OCI-LY1 (cell line): ENCODE measurements around the gene USP36.

ENCODE experiments used
- H2AFZ ChIP-seq: fragments of 200-600 bp; sonication (generic), shearing (Covaris generic); 2 replicates; pipeline ENCODE4 v1.6.0; 2014; ENCODE audit warnings: antibody characterized with exemption, mild to moderate bottlenecking, low read length
- H3F3A ChIP-seq: fragments of 200-600 bp; sonication (generic), shearing (Covaris generic); 2 replicates; pipeline ENCODE4 v1.6.0; 2014; ENCODE audit warnings: mild to moderate bottlenecking, antibody characterized with exemption, low read length, moderate library complexity; ENCODE audit not compliant: insufficient read depth
- H3K27ac ChIP-seq: fragments of 200-600 bp; sonication (generic); 2 replicates; pipeline ENCODE4 v1.5.1; 2014; ENCODE audit warnings: low read length, mixed run types, mild to moderate bottlenecking, low read depth; ENCODE audit not compliant: poor library complexity, severe bottlenecking
- H3K27me3 ChIP-seq: fragments of 200-600 bp; sonication (generic); 2 replicates; pipeline ENCODE4 v1.6.0; 2014; ENCODE audit warnings: antibody characterized with exemption, mild to moderate bottlenecking, low read length, moderate library complexity; ENCODE audit not compliant: insufficient read depth
- H3K36me3 ChIP-seq: fragments of 200-600 bp; sonication (generic); 2 replicates; pipeline ENCODE4 v1.6.1; 2014; ENCODE audit warnings: mild to moderate bottlenecking, antibody characterized with exemption, low read length, moderate library complexity, mixed read lengths; ENCODE audit not compliant: insufficient read depth
- H3K4me1 ChIP-seq: fragments of 200-600 bp; sonication (generic); 2 replicates; pipeline ENCODE4 v1.5.1; 2014; ENCODE audit warnings: mild to moderate bottlenecking, low read length, moderate library complexity; ENCODE audit not compliant: insufficient read depth, severe bottlenecking
- H3K4me2 ChIP-seq: fragments of 200-600 bp; sonication (generic), shearing (Covaris generic); 2 replicates; pipeline ENCODE4 v1.6.1; 2014; ENCODE audit warnings: low read length
- H3K4me3 ChIP-seq: fragments of 200-600 bp; sonication (generic); 2 replicates; pipeline ENCODE4 v1.5.1; 2014; ENCODE audit warnings: low read length, low read depth, mild to moderate bottlenecking, mixed read lengths; ENCODE audit not compliant: poor library complexity, severe bottlenecking
- H3K79me2 ChIP-seq: fragments of 200-600 bp; shearing (Covaris generic); 2 replicates; pipeline ENCODE4 v1.6.1; 2016; ENCODE audit warnings: mixed run types, low read length, mixed read lengths; ENCODE audit not compliant: insufficient read depth
- H3K9ac ChIP-seq: fragments of 200-600 bp; sonication (generic), shearing (Covaris generic); 2 replicates; pipeline ENCODE4 v1.6.1; 2014; ENCODE audit warnings: mild to moderate bottlenecking, low read length, mixed read lengths
- H3K9me2 ChIP-seq: fragments of 200-600 bp; sonication (generic), shearing (Covaris generic); 2 replicates; pipeline ENCODE4 v1.6.1; 2014; ENCODE audit warnings: low read depth, mild to moderate bottlenecking, low read length, mixed read lengths
- H3K9me3 ChIP-seq: fragments of 200-600 bp; shearing (Covaris generic); 2 replicates; pipeline ENCODE4 v1.6.1; 2014; ENCODE audit warnings: low read length, mixed read lengths
- H4K20me1 ChIP-seq: fragments of 200-600 bp; sonication (generic), shearing (Covaris generic); 2 replicates; pipeline ENCODE4 v1.6.0; 2016; ENCODE audit warnings: mild to moderate bottlenecking, low read length; ENCODE audit not compliant: insufficient read depth
- EZH2 ChIP-seq: fragments of 200-600 bp; sonication (generic), shearing (Covaris generic); IDR thresholded peaks from 2 replicates; pipeline ENCODE4 v1.8.0; 2017; ENCODE audit warnings: borderline replicate concordance, mixed run types, mild to moderate bottlenecking, antibody characterized with exemption, low read length, moderate library complexity, mixed read lengths
- TF ChIP-seq, protein P1 (sequence below): fragments of 200-600 bp; sonication (generic), shearing (Covaris generic); IDR thresholded peaks from 2 replicates; pipeline ENCODE4 v1.5.1; 2017; ENCODE audit warnings: mild to moderate bottlenecking, antibody characterized with exemption, low read length, moderate library complexity, mixed read lengths

The USP36 gene

DNA sequence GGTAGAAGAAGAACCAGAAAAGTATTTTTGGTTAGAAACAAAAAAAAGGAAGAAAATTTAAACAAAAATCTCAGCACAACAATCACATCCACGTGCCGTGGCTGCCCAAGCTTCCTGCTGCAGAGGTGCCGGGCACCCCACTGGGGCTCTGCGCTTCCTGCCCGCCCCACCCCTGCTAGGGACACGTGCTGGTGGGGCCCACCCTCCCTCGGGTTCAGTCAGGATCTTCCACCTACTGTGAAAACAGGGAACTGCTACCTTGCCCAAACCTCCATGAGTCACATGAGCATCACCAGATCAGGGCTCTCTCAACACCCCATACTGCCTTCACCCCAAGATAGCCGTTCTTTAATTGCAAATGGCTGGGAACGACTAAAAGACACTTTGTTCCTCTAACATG is 34.2 kb downstream of the USP36 start:
- peaks cover 91% of the 10 kb centered on the region for H3K36me3 ChIP-seq
- no peak overlapping the region for H3K27ac ChIP-seq
- H3F3A ChIP-seq: no peaks in the 10 kb centered on the region
- H2AFZ ChIP-seq: no peak overlapping the region
- no peak overlapping the region for H3K4me3 ChIP-seq
- H4K20me1 ChIP-seq: no peaks in the 10 kb centered on the region
- no peaks in the 10 kb centered on the region for H3K9me2 ChIP-seq
- no peak overlapping the region for H3K4me2 ChIP-seq
- TF ChIP-seq EZH2: no peak
- TF ChIP-seq, protein P1, sequence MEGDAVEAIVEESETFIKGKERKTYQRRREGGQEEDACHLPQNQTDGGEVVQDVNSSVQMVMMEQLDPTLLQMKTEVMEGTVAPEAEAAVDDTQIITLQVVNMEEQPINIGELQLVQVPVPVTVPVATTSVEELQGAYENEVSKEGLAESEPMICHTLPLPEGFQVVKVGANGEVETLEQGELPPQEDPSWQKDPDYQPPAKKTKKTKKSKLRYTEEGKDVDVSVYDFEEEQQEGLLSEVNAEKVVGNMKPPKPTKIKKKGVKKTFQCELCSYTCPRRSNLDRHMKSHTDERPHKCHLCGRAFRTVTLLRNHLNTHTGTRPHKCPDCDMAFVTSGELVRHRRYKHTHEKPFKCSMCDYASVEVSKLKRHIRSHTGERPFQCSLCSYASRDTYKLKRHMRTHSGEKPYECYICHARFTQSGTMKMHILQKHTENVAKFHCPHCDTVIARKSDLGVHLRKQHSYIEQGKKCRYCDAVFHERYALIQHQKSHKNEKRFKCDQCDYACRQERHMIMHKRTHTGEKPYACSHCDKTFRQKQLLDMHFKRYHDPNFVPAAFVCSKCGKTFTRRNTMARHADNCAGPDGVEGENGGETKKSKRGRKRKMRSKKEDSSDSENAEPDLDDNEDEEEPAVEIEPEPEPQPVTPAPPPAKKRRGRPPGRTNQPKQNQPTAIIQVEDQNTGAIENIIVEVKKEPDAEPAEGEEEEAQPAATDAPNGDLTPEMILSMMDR: no peak
- no peaks in the 10 kb centered on the region for H3K79me2 ChIP-seq
- no peaks in the 10 kb centered on the region for H3K9me3 ChIP-seq
- H3K9ac ChIP-seq: no peak overlapping the region
- H3K27me3 ChIP-seq: no peaks in the 10 kb centered on the region
- no peaks in the 10 kb centered on the region for H3K4me1 ChIP-seq

DNA sequence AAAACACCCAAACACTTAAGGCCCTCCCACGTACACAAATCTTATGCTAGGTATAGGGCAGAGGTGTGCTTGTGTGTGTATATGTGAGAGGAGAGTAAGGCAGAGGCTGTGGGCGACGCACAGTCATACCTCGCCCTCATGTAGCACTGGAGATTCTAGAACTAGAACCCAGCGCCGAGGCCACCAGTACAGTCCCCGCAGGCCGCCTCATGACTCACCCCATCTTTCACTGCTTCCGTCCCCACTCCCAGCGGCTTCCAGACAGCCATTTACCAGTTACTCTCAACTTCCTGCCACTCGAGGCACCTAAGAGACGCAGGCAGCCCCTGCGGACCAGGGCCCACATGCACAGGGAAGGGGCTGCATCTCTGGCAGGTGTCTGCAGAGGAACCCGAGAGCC is 35.3 kb downstream of the USP36 start:
- H3K27ac ChIP-seq: no peak overlapping the region
- H3K4me3 ChIP-seq: no peak overlapping the region
- H4K20me1 ChIP-seq: no peaks in the 10 kb centered on the region
- H3F3A ChIP-seq: no peaks in the 10 kb centered on the region
- H2AFZ ChIP-seq: no peak overlapping the region
- TF ChIP-seq EZH2: no peak
- TF ChIP-seq, protein P1: no peak
- no peak overlapping the region for H3K4me2 ChIP-seq
- H3K4me1 ChIP-seq: no peaks in the 10 kb centered on the region
- peaks cover 84% of the 10 kb centered on the region for H3K36me3 ChIP-seq
- no peaks in the 10 kb centered on the region for H3K79me2 ChIP-seq
- H3K9me3 ChIP-seq: no peaks in the 10 kb centered on the region
- no peaks in the 10 kb centered on the region for H3K9me2 ChIP-seq
- H3K27me3 ChIP-seq: no peaks in the 10 kb centered on the region
- no peak overlapping the region for H3K9ac ChIP-seq

DNA sequence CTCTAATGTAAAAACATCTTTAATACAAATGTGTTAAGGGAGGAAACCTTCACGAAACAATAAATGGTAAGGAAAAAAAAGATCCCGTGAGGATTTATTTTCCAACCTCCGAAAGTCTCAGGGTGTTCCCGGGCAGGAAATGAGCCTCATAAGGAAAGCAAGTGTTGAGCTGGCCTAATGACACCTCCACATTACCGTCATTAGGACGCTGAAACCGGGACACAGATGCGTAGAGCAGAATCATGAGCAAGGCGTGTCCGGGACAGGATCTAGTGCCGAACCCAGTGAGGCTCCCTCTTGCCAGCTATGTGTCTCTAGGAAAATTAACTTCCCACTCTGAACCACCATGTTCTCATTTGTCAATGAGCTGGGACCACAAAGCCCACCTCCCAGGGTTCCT is 35.8 kb downstream of the USP36 start:
- peaks cover 80% of the 10 kb centered on the region for H3K36me3 ChIP-seq
- no peaks in the 10 kb centered on the region for H4K20me1 ChIP-seq

More for the DNA sequence above, 35.8 kb downstream of the USP36 start:
- H3K4me1 ChIP-seq: no peaks in the 10 kb centered on the region
- H2AFZ ChIP-seq: no peak overlapping the region
- H3K27me3 ChIP-seq: no peaks in the 10 kb centered on the region
- no peak overlapping the region for H3K9ac ChIP-seq
- H3K9me2 ChIP-seq: no peaks in the 10 kb centered on the region
- H3F3A ChIP-seq: no peaks in the 10 kb centered on the region
- no peak overlapping the region for H3K4me3 ChIP-seq
- no peaks in the 10 kb centered on the region for H3K9me3 ChIP-seq
- no peak overlapping the region for H3K27ac ChIP-seq
- H3K4me2 ChIP-seq: no peak overlapping the region
- no peaks in the 10 kb centered on the region for H3K79me2 ChIP-seq
- no peak for TF ChIP-seq EZH2
- TF ChIP-seq, protein P1: no peak
